GM21423 (cell line): Measurements from ENCODE around the gene RBBP4.
"Not testable (repeated sequence)": the region's sequence is repeated elsewhere in the genome, so short reads cannot be mapped to it uniquely, and the experiment has no call there.

ENCODE experiments used
- ATAC-seq: cut with Tn5 transposase; IDR thresholded peaks from one replicate; pipeline ENCODE4 v1.9.1; 2021; ENCODE audit warnings: mild to moderate bottlenecking, moderate library complexity; ENCODE audit not compliant: unreplicated experiment

Gene RBBP4

GRCh38 chr1:32650752-32651460, at the start of gene RBBP4:
RBBP4 (plus strand) TSS chr1:32651208; CDS start chr1:32651307, 99 bp downstream.
- peak; percentile 80 for ATAC-seq

GRCh38 chr1:32605711-32606424, 45.1 kb upstream of the RBBP4 start:
- ATAC-seq: no peak

- ATAC-seq: no peak
These were observed 44.2 kb upstream of the RBBP4 start for GRCh38 chr1:32606565-32607371.

- ATAC-seq: no peak
These were observed 41.8 kb upstream of the RBBP4 start for GRCh38 chr1:32609180-32609579.

- peak; percentile 18 for ATAC-seq
These were observed 39.2 kb upstream of the RBBP4 start for GRCh38 chr1:32611859-32612188.

GRCh38 chr1:32612189-32612881, 38.7 kb upstream of the RBBP4 start:
- peak; percentile 90 for ATAC-seq

- ATAC-seq: no peak
These were observed 37.5 kb upstream of the RBBP4 start for GRCh38 chr1:32613472-32613871.

GRCh38 chr1:32618673-32619221, 32.3 kb upstream of the RBBP4 start:
- no peak for ATAC-seq

- ATAC-seq: peak; percentile 69
These were observed 31.1 kb upstream of the RBBP4 start for GRCh38 chr1:32619701-32620485.

- no peak for ATAC-seq
These were observed 28.8 kb upstream of the RBBP4 start for GRCh38 chr1:32622205-32622604.

GRCh38 chr1:32622806-32623681, 28.0 kb upstream of the RBBP4 start:
- no peak for ATAC-seq

- no peak for ATAC-seq
These were observed 27.2 kb upstream of the RBBP4 start for GRCh38 chr1:32623775-32624174.

- ATAC-seq: no peak
These were observed 24.8 kb upstream of the RBBP4 start for GRCh38 chr1:32626176-32626575.

- ATAC-seq: peak; percentile 77
These were observed 23.3 kb upstream of the RBBP4 start for GRCh38 chr1:32627596-32628162.

GRCh38 chr1:32630173-32630572, 20.8 kb upstream of the RBBP4 start:
- ATAC-seq: not testable (repeated sequence)

- ATAC-seq: no peak
These were observed 18.2 kb upstream of the RBBP4 start for GRCh38 chr1:32632829-32633228.

GRCh38 chr1:32635508-32636277, 15.3 kb upstream of the RBBP4 start:
- no peak for ATAC-seq
